ENCODE data around the gene LCMT1. TPM values are rescaled to one million over a fixed set of nuclear protein-coding genes. Genes with fewer than 3 reads are reported as not detected.

The LCMT1 gene
- total and polyA plus RNA-seq, 9 of the 15 experiments (the other 6 are each of a cell fraction or from before 2014, with no cell fraction given) = 20.0 to 42.8 (median 32.3) TPM

DNA sequence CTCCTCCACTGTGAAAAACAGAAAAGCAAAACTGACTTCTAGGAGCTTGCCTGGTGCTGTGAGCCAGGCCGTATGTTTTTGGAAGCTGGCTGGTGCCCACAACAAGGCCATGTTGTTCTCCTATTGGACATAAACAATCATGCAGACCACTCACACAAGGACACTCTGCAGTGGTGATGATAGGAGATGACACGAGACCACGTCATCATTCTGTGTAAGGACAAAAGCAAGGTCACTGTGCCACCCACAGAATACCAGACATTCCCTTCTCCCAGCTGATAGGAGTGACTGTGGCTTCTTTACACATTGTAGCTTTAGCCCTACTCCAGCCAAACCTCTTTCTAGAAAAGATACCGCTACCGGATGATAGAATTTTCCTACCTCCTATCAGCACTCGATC is 47.7 kb upstream of the LCMT1 start (continued):
- TF ChIP-seq, protein P1, sequence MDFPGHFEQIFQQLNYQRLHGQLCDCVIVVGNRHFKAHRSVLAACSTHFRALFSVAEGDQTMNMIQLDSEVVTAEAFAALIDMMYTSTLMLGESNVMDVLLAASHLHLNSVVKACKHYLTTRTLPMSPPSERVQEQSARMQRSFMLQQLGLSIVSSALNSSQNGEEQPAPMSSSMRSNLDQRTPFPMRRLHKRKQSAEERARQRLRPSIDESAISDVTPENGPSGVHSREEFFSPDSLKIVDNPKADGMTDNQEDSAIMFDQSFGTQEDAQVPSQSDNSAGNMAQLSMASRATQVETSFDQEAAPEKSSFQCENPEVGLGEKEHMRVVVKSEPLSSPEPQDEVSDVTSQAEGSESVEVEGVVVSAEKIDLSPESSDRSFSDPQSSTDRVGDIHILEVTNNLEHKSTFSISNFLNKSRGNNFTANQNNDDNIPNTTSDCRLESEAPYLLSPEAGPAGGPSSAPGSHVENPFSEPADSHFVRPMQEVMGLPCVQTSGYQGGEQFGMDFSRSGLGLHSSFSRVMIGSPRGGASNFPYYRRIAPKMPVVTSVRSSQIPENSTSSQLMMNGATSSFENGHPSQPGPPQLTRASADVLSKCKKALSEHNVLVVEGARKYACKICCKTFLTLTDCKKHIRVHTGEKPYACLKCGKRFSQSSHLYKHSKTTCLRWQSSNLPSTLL (IDR thresholded peaks at IDR 0.05) = no peak
- TF ChIP-seq FOXA3 (CRISPR knock-in tag; conservative IDR thresholded peaks at IDR 0.05 in 1 of 2, IDR thresholded peaks at IDR 0.05 in 1 of 2) = no peak
- TF ChIP-seq SIX5 (IDR thresholded peaks at IDR 0.05; ENCODE audit: borderline replicate concordance in 1 of 2, insufficient read depth in 1 of 2, low read depth in 1 of 2, low read length in 2 of 2) = no peak
- TF ChIP-seq, protein P2, sequence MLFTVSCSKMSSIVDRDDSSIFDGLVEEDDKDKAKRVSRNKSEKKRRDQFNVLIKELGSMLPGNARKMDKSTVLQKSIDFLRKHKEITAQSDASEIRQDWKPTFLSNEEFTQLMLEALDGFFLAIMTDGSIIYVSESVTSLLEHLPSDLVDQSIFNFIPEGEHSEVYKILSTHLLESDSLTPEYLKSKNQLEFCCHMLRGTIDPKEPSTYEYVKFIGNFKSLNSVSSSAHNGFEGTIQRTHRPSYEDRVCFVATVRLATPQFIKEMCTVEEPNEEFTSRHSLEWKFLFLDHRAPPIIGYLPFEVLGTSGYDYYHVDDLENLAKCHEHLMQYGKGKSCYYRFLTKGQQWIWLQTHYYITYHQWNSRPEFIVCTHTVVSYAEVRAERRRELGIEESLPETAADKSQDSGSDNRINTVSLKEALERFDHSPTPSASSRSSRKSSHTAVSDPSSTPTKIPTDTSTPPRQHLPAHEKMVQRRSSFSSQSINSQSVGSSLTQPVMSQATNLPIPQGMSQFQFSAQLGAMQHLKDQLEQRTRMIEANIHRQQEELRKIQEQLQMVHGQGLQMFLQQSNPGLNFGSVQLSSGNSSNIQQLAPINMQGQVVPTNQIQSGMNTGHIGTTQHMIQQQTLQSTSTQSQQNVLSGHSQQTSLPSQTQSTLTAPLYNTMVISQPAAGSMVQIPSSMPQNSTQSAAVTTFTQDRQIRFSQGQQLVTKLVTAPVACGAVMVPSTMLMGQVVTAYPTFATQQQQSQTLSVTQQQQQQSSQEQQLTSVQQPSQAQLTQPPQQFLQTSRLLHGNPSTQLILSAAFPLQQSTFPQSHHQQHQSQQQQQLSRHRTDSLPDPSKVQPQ (CRISPR knock-in tag; IDR thresholded peaks at IDR 0.05; ENCODE audit: borderline replicate concordance) = no peak
- no peak for TF ChIP-seq RBFOX2 (IDR thresholded peaks at IDR 0.05; ENCODE audit: low read depth, low read length)
- no peak for TF ChIP-seq KAT2B (IDR thresholded peaks at IDR 0.05; ENCODE audit: low read depth, low read length)
- TF ChIP-seq ARID2 (IDR thresholded peaks at IDR 0.05) = no peak
- TF ChIP-seq, protein P3, sequence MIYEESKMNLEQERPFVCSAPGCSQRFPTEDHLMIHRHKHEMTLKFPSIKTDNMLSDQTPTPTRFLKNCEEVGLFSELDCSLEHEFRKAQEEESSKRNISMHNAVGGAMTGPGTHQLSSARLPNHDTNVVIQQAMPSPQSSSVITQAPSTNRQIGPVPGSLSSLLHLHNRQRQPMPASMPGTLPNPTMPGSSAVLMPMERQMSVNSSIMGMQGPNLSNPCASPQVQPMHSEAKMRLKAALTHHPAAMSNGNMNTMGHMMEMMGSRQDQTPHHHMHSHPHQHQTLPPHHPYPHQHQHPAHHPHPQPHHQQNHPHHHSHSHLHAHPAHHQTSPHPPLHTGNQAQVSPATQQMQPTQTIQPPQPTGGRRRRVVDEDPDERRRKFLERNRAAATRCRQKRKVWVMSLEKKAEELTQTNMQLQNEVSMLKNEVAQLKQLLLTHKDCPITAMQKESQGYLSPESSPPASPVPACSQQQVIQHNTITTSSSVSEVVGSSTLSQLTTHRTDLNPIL (CRISPR knock-in tag; IDR thresholded peaks at IDR 0.05) = no peak
- TF ChIP-seq ZC3H4 (CRISPR knock-in tag; IDR thresholded peaks at IDR 0.05; ENCODE audit: borderline replicate concordance) = no peak
- TF ChIP-seq, protein P4, sequence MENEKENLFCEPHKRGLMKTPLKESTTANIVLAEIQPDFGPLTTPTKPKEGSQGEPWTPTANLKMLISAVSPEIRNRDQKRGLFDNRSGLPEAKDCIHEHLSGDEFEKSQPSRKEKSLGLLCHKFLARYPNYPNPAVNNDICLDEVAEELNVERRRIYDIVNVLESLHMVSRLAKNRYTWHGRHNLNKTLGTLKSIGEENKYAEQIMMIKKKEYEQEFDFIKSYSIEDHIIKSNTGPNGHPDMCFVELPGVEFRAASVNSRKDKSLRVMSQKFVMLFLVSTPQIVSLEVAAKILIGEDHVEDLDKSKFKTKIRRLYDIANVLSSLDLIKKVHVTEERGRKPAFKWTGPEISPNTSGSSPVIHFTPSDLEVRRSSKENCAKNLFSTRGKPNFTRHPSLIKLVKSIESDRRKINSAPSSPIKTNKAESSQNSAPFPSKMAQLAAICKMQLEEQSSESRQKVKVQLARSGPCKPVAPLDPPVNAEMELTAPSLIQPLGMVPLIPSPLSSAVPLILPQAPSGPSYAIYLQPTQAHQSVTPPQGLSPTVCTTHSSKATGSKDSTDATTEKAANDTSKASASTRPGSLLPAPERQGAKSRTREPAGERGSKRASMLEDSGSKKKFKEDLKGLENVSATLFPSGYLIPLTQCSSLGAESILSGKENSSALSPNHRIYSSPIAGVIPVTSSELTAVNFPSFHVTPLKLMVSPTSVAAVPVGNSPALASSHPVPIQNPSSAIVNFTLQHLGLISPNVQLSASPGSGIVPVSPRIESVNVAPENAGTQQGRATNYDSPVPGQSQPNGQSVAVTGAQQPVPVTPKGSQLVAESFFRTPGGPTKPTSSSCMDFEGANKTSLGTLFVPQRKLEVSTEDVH (IDR thresholded peaks at IDR 0.05; ENCODE audit: low read depth, partially characterized antibody) = no peak
- TF ChIP-seq HNRNPK (IDR thresholded peaks at IDR 0.05; ENCODE audit: low read depth, low read length, poor library complexity, severe bottlenecking) = no peak
- no peak for TF ChIP-seq TCF7 (IDR thresholded peaks at IDR 0.05; ENCODE audit: borderline replicate concordance)
- no peak for TF ChIP-seq NFRKB (IDR thresholded peaks at IDR 0.05; ENCODE audit: low read depth)
- TF ChIP-seq ZNF445 (CRISPR knock-in tag; IDR thresholded peaks at IDR 0.05; ENCODE audit: low read depth) = no peak
- TF ChIP-seq POLR3G (IDR thresholded peaks at IDR 0.05; ENCODE audit: extremely low read depth, insufficient read length, insufficient replicate concordance) = no peak
- TF ChIP-seq ETV1 (tag; conservative IDR thresholded peaks at IDR 0.05; ENCODE audit: low read depth) = no peak
- TF ChIP-seq ZNF143 (CRISPR knock-in tag; IDR thresholded peaks at IDR 0.05) = no peak
- TF ChIP-seq TRIM28 (IDR thresholded peaks at IDR 0.05) = no peak
- no peak for TF ChIP-seq SP2 (IDR thresholded peaks at IDR 0.05; ENCODE audit: extremely low read depth, low read depth, low read length, poor library complexity, severe bottlenecking)
- TF ChIP-seq NEUROD1 (IDR thresholded peaks at IDR 0.05; ENCODE audit: borderline replicate concordance, low read depth, low read length, partially characterized antibody) = no peak

Measured in K562 (cell line).